Skeletal muscle tissue (tissue), 4 donors: ENCODE data around the gene RAB1B. TPM values are rescaled to one million over a fixed set of nuclear protein-coding genes. Genes with fewer than 3 reads are reported as not detected.
A peak's percentile ranks its signal among the peaks of the same experiment; 100 is the strongest.

Source experiments
- H3K27ac ChIP-seq: one replicate; pipeline ENCODE4 v1.7.0; 2013; ENCODE audit warnings: mild to moderate bottlenecking, low read depth, low read length, inconsistent platforms
- H3K27me3 ChIP-seq, 3 donors: one replicate each; pipeline ENCODE4 v1.7.0; 2013; ENCODE audit warnings: low read length in 3 of 3; ENCODE audit not compliant: control insufficient read depth in 3 of 3, insufficient read depth in 3 of 3
- H3K36me3 ChIP-seq, 3 donors: one replicate each; pipeline ENCODE4 v1.7.0; 2013; ENCODE audit warnings: low read length in 3 of 3; ENCODE audit not compliant: control insufficient read depth in 3 of 3, insufficient read depth in 3 of 3
- H3K4me1 ChIP-seq, 3 donors: one replicate each; pipeline ENCODE4 v1.7.0; 2013; ENCODE audit warnings: low read length in 3 of 3, mild to moderate bottlenecking in 3 of 3; ENCODE audit not compliant: control insufficient read depth in 3 of 3, insufficient read depth in 3 of 3
- H3K4me3 ChIP-seq, 3 donors: one replicate each; pipeline ENCODE4 v1.7.0; 2013; ENCODE audit warnings: low read length in 3 of 3
- H3K9ac ChIP-seq, 3 donors: one replicate each; pipeline ENCODE4 v1.7.0; 2013; ENCODE audit warnings: low read length in 3 of 3, mild to moderate bottlenecking in 3 of 3, moderate library complexity in 2 of 3, low read depth in 1 of 3
- H3K9me3 ChIP-seq, 3 donors: one replicate each; pipeline ENCODE4 v1.7.0; 2013; ENCODE audit warnings: low read length in 3 of 3; ENCODE audit not compliant: control insufficient read depth in 3 of 3
- total RNA-seq: library from RNA; depleted of rRNA; stranded (reverse); fragments of >200 nt; gene quantifications from one replicate; pipeline ENCODE4 v1.2.3, GENCODE V29; 2014
- donor health status: Osteomylitis.

RAB1B gene
- 33.9 TPM for total RNA-seq

GRCh38 chr11:66268244-66268951 lies at the start of gene RAB1B:
Gene RAB1B (plus strand): TSS chr11:66268639. CDS start chr11:66268680, 41 bp downstream.
- no peaks in the 10 kb centered on the region for H3K9me3 ChIP-seq
- H3K27me3 ChIP-seq: no peaks in the 10 kb centered on the region
- H3K9ac ChIP-seq: peak within 1 kb of the TSS; percentile 96 to 99 (median 97)
- H3K27ac ChIP-seq: peak within 1 kb of the TSS; percentile 87
- peak within 1 kb of the TSS; percentile 86 to 96 (median 95) for H3K4me3 ChIP-seq
- peaks cover 28 to 36% (median 33%) of the 10 kb centered on the region in 3 donors for H3K36me3 ChIP-seq
- H3K4me1 ChIP-seq: peaks cover 21 to 42% (median 30%) of the 10 kb centered on the region in 3 donors

- H3K9me3 ChIP-seq: no peaks in the 10 kb centered on the region
- no peak overlapping the region for H3K27ac ChIP-seq
- H3K4me1 ChIP-seq: no peaks in the 10 kb centered on the region
- peaks cover 27 to 44% (median 39%) of the 10 kb centered on the region in 3 donors for H3K36me3 ChIP-seq
- no peak overlapping the region for H3K9ac ChIP-seq
- no peaks in the 10 kb centered on the region for H3K27me3 ChIP-seq
- no peak overlapping the region for H3K4me3 ChIP-seq
Measured at GRCh38 chr11:66218846-66219620, 49.4 kb upstream of the RAB1B start.

GRCh38 chr11:66219846-66220565 lies 48.4 kb upstream of the RAB1B start:
- H3K9ac ChIP-seq: no peak overlapping the region
- H3K36me3 ChIP-seq: peaks cover 27 to 46% (median 39%) of the 10 kb centered on the region in 3 donors
- H3K4me3 ChIP-seq: no peak overlapping the region
- no peak overlapping the region for H3K27ac ChIP-seq
- H3K4me1 ChIP-seq: no peaks in the 10 kb centered on the region
- no peaks in the 10 kb centered on the region for H3K27me3 ChIP-seq
- no peaks in the 10 kb centered on the region for H3K9me3 ChIP-seq

GRCh38 chr11:66220566-66220935 lies 47.9 kb upstream of the RAB1B start:
- no peak overlapping the region for H3K4me3 ChIP-seq
- H3K9me3 ChIP-seq: no peaks in the 10 kb centered on the region
- H3K4me1 ChIP-seq: no peaks in the 10 kb centered on the region
- no peaks in the 10 kb centered on the region for H3K27me3 ChIP-seq
- H3K36me3 ChIP-seq: peaks cover 27 to 47% (median 39%) of the 10 kb centered on the region in 3 donors
- H3K9ac ChIP-seq: no peak overlapping the region
- H3K27ac ChIP-seq: no peak overlapping the region

DNA sequence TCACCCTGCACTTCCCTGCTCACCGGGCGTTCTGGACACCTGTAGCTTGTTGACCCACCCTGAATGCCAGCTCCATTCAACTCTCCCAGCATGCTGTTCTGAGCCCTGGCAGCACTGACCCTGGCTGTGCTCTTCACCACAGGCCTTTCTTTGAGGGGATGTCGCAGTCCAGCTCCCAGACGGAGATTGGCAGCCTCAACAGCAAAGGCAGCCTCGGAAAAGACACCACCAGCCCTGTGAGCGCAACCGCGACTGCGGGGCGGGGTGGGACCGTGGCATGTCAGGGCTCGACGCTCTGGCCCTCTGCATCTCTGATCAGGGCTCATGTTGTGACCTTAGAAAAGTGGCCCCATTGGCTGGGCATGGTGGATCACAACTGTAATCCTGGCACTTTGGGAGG lies 47.4 kb upstream of the RAB1B start:
- Histone ChIP-seq H3K27me3 (no peaks in the 10 kb centered on the region), H3K9me3 (no peaks in the 10 kb centered on the region), H3K4me1 (no peaks in the 10 kb centered on the region), H3K4me3 (no peak overlapping the region), H3K9ac (no peak overlapping the region), H3K27ac (no peak overlapping the region), H3K36me3 (peaks cover 27 to 45% (median 37%) of the 10 kb centered on the region in 3 donors)

DNA sequence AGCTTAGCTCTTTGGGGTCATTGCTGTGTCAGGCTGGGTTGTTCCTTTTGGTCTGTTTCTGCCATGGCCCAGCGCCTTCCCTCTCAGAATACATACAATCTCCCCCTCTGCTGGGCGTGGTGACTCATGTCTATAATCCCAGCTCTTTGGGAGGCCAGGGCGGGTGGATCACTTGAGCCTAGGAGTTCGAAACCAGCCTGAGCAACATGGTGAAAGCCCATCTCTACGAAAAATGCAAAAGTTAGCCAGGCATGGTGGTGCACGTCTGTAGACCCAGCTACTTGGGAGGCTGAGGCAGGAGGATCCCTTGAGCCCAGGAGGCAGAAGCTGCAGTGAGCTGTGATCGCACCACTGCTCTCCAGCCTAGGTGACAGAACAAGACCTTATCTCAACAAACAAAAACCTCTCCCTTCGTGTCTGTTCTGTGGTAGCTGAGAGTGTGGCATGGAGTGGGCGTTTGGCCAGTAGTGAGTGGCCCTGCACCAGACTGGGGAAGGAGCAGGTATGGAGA lies 46.7 kb upstream of the RAB1B start:
- Histone ChIP-seq H3K9me3 (no peaks in the 10 kb centered on the region), H3K27me3 (no peaks in the 10 kb centered on the region), H3K4me3 (no peak overlapping the region), H3K27ac (no peak overlapping the region), H3K9ac (no peak overlapping the region), H3K36me3 (peaks cover 25 to 37% (median 30%) of the 10 kb centered on the region in 3 donors), H3K4me1 (no peaks in the 10 kb centered on the region)

DNA sequence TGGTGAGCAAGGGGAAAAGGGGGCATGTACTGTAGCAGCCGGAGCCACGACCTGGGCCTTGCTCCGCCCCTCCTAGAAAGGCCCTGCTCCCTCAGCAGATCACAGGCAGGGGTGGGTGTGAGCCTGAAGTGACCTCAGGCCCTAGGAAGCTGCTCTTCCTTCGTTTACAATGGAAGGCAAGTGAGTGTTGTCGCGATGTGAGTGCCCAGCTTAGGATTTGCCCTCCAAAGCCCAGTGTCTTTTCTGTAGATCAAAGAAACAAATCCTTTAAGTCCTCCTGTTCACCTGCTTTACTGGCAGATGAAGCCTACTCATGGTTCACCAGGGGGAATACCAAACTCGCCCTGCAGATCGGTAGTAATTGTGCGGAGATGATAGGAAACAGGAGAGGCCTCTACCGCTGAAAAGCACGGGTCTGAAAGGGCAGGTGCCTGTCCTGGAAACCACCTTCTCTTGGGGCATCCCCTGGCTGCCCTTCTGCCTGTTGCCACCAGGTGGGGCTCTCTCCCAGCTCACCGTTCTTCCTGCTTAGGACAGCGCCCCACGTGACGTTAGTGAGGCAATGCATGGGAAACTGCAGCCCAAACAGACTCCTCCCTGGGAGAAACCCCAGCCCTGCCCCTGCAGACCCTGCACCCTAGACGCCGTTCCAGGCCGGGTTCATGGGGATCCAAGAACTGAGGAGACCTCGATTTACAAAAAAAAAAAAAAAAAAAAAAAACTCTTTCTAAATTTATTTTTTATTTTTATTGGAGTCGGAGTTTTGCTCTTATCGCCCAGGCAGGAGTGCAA lies 45.9 kb upstream of the RAB1B start:
- H3K27ac ChIP-seq: no peak overlapping the region
- no peak overlapping the region for H3K4me3 ChIP-seq
- no peaks in the 10 kb centered on the region for H3K9me3 ChIP-seq
- H3K9ac ChIP-seq: no peak overlapping the region
- peaks cover 22 to 31% (median 24%) of the 10 kb centered on the region in 3 donors for H3K36me3 ChIP-seq
- no peaks in the 10 kb centered on the region for H3K4me1 ChIP-seq
- no peaks in the 10 kb centered on the region for H3K27me3 ChIP-seq

DNA sequence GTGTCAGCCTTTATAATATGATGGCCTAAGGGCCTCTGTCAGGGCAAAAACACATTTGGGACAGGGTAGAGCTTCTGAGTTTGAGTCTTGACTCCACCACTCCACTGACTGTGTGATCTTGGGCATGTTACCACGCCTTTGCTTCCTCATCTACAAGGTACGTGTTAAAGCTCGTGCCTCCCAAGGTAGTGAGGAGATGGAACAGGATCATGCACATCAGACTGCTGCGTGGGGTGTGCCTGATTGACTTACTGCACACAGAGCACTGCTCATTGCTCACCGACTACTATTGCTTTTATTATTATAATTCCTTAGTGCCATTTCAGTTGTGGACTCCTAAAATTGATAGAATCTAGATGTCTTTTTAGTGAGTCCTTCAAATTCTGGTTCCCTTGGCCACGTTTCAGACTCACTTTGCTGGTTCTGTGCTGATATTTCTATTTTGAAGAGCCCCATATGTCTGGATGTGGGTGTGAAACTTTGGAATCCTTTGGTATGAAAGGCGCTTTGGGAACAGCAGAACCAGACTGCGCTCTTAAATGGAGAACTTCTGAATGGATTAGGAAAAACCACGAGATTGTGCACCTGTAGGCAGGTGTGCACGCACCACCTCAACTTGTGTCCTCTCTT lies 44.1 kb upstream of the RAB1B start:
- Histone ChIP-seq H3K36me3 (peaks cover 17 to 27% (median 18%) of the 10 kb centered on the region in 3 donors), H3K4me1 (no peaks in the 10 kb centered on the region), H3K4me3 (no peak overlapping the region), H3K9me3 (no peaks in the 10 kb centered on the region), H3K9ac (no peak overlapping the region), H3K27me3 (no peaks in the 10 kb centered on the region), H3K27ac (no peak overlapping the region)

DNA sequence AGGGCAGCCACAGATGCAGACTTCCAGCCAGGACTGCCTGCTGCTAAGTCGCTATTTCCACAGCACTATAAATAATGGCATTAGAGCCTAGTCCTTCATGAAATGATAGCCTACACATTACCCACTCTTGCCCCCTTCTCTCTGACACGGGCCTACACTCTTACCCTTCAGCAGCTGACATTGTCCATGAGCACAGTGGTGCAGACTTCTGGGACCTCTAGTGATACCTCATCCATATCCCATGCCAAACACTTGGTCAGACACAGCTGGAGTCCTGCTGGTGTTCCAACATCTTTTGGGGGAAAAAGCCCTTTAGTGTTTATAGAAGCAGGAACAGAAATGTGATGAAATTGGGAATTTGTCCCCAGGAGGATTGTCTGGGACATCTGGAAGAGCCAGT lies 43.4 kb upstream of the RAB1B start:
- Histone ChIP-seq H3K36me3 (peaks cover 12 to 21% (median 13%) of the 10 kb centered on the region in 3 donors), H3K9me3 (no peaks in the 10 kb centered on the region), H3K27ac (no peak overlapping the region), H3K27me3 (no peaks in the 10 kb centered on the region), H3K4me1 (no peaks in the 10 kb centered on the region), H3K4me3 (no peak overlapping the region), H3K9ac (no peak overlapping the region)
